Measurements from ENCODE around the gene TRIM66.

- TF ChIP-seq CTCF (IDR thresholded peaks at IDR 0.05): no peak
- no peak for TF ChIP-seq ZFX (IDR thresholded peaks at IDR 0.05; ENCODE audit: borderline replicate concordance)
Observed at GRCh38 chr11:8717544-8717875, 35.0 kb upstream of the TRIM66 start.

Measured in 22Rv1 (cell line).